HG03575 (cell line): Measurements from ENCODE around the gene RNF40.

Experiments used
- ATAC-seq: cut with Tn5 transposase; IDR thresholded peaks from one replicate; pipeline ENCODE4 v1.9.1; 2021; ENCODE audit not compliant: unreplicated experiment, insufficient number of reproducible peaks, low FRiP score; ENCODE audit errors: extremely low read depth

The RNF40 gene

DNA sequence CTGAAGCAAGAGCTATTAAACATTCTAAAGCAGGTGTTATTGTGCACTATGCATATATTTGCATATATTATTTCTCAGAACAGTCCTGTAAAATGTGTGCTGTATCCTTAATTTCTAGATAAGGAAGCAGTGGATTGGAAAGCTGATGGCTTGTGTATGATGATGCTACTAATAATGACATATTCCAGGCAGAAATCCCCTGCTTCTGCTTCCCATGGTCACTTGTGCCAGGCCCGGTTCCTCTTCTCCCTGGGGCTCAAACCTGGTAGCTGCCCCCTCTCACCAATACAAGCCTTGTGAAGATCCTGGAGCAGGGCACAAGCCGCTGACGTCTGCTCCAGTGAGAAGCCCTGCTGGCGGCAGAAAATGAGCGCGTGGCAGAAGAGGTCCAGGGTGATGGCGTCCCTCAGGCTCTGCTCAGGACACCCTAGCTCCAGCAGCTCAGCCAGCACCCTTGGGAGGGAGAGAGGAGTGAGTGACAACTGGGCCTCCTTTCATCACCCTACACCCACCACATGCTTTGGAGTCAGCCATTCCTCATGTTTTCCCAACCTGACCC lies 2.0 kb upstream of the RNF40 start:
- ATAC-seq: no peak

DNA sequence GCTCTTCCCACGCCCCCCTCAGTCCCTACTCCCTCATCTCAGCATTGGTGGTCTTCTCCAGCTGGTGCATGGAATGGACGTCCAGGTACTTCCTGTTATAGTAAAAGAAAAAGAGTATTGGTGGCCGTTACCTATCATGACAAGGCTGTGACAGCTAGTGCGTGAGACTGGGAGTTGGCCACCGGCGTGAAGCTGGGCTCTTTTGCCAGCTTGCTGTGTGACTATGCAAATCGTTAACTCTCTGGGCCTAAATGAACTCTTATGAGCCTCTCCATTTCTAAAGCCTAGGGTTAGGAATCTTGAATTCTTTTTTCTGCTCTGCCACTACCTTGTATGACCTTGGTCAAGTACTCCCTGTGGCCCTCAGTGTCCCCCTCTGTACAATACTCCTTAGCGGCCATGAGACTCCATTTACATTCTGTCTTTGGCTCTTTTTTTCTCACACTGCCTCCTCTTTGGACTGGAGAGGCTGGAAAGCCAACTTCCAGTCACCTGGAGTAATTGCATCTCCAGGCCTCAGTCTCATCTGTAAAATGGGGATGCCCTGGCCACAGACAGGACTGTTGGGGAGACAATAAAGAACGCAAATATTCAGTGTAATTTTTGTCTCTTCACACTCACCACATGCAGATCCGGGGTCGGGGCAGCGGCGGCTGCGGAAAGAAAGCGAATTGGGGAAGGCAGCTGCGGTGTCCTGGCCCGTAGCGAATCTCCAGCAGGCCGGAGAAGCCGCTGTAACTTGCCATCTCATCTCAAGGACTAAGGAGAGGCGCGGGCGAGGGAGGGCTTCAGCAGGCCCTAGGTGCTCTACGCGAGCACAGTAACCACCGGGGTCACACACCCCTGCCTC lies 1.3 kb upstream of the RNF40 start:
- ATAC-seq: no peak

DNA sequence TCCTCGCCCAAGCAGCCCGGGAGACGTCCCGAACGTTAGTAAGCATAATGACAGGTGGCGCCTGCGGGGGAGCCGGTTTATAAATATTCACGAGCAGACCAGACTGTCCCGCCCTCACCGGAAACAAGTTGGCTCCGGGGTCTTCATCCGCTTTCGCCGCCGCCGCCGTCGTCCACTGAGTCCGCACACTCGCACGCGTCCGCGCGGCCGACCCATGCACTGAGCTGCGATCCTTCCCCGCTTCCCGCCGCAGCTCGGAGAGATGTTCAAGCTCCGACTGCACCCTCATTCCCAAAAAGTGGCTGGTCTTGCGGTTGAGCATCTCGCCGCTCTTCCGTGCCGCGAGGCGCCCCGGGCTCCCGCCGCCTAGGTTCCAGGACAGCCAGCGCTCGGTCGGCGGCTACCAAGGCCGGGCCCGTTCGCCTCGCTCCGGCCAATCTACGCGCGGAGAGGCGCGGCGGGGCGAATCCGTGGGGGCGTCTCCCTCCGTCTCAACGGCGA lies 645 bp upstream of the RNF40 start:
- no peak for ATAC-seq

DNA sequence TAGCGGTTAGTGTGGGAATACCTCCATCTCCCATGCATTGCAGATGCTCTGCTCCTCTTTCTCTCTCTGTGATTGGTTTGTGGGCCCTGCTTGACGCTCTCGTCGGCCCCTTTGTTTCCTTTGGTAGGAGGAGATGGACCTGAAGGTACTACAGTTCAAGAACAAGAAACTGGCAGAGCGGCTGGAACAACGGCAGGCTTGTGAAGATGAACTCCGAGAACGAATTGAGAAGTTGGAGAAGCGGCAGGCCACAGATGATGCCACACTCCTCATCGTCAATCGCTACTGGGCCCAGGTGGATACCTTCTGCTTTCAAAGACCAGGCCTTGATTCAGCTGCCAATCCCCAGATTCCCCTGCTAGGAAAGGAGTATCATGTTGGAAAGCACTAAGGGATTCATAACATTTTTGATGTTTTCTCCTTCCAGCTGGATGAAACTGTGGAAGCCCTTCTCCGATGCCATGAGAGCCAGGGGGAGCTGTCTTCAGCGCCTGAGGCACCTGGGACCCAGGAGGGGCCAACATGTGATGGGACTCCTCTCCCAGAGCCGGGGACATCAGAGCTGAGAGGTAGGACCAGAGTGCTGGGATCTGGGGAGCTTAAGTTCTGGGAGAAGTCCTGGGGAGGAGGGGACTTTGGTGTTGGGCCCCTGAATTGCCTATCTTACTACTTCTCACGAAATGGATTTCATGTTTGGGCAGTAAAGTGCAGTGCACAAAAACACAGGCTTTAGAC lies 1.0 kb downstream of the RNF40 start:
- no peak for ATAC-seq

DNA sequence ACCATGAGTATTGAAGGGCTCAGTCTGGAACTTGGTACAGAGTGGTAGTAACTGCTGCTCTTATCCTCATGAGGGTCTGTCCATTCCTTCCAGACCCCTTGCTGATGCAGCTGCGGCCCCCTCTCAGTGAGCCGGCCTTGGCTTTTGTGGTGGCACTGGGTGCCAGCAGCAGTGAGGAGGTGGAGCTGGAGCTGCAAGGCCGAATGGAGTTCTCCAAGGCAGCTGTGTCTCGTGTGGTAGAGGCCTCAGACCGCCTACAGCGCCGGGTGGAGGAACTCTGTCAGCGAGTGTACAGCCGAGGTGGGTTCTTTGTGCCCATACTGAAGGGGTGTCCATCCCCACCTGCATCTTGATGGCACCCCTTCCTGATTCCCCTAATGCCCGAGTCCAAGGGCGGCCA lies 2.0 kb downstream of the RNF40 start:
- no peak for ATAC-seq

DNA sequence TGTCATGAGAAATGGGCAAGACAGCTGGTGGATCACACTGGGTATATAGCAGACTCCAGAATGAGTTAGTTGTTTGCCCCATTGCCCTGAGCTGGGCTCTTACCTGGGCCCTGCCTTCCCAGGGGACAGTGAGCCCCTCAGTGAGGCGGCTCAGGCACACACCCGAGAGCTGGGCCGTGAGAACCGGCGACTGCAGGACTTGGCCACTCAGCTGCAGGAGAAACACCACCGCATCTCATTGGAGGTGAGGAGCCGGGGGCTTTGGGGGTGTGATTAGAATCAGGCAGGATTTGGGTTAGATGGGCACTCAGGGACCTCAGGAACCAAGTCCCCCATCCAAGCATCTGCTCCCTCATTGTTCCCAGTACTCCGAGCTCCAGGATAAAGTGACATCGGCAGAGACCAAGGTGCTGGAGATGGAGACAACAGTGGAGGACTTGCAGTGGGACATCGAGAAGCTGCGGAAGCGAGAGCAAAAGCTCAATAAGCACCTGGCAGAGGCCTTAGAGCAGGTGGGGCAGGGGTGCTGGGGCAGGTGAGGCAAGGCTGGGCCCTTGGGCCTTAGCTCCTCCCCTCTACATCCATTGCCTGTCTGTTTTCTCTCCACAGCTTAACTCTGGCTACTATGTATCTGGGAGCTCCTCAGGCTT lies 2.8 kb downstream of the RNF40 start:
- no peak for ATAC-seq

DNA sequence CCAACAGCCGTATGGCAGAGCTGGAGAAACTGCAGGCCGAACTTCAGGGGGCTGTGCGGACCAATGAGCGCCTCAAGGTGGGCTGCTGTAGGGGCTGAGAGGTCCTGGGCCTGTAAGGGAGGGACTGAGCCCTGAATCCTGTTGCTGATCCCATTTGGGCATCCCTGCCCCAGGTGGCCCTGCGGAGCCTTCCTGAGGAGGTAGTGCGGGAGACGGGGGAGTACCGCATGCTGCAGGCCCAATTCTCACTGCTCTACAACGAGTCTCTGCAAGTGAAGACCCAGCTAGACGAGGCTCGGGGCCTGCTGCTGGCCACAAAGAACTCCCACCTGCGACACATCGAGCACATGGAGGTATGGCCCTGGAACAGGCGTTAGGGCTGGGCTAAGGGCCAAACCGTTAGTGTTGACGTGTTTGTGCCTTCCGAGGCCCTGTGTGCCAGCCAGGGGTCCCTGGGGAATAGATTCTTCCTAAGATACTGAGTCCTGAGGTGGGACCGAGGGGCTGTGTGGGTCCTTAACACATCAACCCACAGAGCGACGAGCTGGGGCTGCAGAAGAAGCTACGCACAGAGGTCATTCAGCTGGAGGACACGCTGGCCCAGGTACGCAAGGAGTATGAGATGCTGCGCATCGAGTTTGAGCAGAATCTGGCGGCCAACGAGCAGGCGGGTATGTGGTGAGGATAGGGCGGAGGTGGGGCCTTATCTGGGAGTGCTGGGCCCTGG lies 4.2 kb downstream of the RNF40 start:
- no peak for ATAC-seq

DNA sequence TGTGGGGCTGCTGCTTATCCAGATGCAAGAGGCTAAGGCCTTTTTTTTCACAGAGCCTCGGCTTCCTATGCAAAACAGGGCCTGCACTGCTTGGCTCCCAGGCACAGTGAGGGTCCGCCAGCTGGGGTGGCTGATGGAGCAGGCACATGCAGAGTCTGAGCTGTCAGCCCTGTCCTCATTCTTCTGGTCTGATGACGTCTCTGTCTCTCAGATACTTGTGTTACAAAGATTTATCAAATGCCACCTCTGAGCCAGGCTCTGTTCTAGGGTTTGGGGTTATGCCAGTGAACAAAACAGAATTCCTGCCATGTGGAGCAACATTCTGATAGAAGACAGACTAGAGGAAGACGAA lies 4.8 kb downstream of the RNF40 start:
- no peak for ATAC-seq

DNA sequence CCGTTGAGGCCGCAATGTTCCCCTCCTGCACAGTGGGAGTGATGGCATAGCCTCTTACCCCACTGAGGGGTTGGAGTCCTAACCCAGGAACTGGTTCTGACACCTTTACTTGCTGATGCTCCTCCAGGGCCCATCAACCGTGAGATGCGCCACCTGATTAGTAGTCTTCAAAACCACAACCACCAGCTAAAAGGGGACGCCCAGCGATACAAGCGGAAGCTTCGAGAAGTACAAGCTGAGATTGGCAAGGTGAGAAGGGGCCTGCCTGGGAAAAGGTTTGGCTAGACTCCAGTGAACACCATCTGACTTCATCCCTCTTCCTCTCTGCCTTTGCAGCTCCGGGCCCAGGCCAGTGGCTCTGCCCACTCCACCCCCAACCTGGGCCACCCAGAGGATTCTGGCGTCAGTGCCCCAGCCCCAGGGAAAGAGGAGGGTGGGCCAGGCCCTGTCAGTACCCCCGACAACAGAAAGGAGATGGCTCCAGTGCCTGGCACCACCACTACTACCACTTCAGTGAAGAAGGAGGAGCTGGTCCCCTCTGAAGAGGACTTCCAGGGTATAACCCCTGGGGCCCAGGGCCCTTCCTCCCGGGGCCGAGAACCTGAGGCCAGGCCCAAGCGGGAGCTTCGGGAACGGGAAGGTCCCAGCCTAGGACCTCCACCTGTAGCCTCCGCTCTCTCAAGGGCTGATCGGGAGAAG lies 5.8 kb downstream of the RNF40 start:
- ATAC-seq: no peak

DNA sequence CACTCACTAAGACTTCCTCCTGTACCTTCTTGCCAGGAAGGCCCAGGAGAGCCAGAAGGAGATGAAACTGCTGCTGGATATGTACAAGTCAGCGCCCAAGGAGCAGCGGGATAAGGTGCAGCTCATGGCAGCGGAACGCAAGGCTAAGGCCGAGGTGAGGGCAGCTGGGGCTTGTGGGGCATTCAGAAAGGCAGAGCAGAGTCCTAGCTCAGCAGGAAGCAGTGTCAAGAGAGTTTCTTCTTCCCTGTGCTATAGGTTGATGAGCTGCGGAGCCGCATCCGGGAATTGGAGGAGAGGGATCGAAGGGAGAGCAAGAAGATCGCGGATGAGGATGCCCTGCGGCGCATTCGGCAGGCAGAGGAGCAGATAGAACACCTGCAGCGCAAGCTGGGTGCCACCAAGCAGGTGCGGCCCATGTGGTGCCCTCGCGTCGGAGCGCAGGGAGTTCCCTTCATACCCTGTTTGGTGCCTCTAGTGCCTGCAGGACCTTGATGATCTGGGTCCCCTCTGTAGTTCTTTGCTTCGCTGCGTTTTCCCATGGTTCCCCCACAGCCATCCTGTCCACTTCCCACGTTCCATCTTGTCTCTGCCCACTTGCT lies 6.6 kb downstream of the RNF40 start:
- ATAC-seq: no peak

DNA sequence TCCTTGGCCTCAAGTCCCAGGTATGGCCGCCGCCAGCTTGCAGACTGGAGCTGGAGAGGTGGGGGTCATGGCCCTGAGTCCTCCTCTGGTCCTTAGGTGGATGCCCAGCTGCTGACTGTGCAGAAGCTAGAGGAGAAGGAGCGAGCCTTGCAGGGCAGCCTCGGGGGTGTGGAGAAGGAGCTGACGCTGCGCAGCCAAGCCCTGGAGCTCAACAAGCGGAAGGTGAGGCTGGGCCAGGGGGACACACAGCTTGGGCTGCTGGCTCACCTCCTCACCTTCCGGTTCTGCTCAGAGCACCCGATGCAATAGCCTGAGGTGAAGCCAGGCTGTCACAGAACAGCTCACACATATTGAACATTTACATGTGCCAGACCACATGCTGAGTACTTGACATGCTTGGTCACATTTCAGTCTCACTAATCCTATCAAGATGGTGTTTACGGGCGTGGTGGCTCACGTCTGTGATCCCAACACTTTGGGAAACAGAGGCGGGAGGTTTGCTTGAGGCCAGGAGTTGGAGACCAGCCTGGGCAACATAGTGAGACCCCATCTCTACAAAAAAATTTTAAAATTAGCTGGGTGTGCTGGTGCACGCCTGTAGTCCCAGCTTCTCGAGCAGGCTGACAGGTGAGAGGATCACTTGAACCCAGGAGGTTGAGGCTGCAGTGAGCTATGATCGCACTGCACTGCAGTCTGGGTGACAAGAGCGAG lies 7.4 kb downstream of the RNF40 start:
- no peak for ATAC-seq

DNA sequence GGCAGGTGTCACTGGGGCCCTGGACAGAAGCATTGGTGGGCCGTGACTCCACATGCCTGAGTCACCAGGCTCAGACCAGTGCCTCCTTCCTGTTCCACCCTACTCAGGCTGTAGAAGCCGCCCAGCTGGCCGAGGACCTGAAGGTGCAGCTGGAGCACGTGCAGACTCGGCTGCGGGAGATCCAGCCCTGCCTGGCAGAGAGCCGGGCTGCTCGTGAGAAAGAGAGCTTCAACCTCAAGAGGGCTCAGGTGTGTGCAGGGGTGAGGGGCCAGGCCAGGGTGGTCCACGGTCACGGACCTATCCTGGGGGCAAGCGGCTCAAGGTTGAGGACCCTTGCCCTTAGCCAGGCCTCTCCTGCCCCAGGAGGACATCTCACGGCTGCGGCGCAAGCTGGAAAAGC lies 9.6 kb downstream of the RNF40 start:
- ATAC-seq: no peak

DNA sequence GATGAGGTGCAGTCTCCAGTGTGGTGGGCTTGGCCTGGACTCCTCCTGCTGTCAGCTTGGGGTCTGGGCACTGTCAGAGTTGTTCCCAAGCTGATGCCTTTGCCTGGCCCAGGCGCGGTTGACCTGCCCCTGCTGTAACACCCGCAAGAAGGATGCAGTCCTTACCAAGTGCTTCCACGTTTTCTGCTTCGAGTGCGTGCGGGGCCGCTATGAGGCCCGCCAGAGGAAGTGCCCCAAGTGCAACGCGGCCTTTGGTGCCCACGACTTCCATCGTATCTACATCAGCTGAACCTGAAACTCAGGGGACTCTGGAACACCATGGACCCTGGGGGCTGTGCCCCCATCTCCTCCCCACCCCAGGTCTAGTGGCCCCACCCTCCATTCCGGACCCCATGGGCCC lies 11.7 kb downstream of the RNF40 start:
- no peak for ATAC-seq

DNA sequence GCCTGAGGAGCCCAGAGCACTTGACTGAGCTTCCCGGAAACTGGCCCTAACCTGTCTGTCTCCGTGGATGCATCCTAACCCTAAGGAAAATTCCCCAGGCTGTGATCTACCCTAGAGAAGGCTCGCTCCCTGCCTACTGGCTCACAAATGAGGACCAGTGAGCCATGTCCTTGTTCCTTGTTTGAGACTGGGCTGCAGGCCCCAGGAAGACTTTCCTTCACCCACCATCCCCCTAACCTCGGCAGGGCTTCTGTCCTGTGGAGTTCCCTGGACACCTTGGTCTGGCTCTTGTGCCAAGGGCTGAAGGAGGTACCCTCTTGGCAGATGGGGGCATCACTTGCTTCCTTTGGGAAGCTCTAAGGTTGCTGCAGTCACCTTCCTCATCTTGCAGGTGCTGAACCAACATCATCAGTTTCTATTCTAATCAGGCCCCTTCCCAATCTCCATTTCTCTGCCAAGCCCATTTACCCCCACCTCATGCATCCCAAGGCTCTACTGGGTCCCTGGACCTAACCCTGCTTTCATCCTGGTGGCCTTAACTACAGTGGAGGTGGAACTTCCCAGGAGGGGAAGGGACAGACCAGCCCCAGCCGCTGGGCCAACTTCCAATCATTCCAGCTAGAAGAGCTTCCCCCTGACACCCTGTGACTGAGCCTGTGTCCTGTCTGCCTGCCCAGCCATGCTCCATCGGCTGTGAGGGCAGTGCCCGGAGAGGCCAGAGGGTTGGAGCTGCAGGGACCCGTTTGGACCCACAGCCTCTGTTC lies 12.4 kb downstream of the RNF40 start:
- no peak for ATAC-seq

DNA sequence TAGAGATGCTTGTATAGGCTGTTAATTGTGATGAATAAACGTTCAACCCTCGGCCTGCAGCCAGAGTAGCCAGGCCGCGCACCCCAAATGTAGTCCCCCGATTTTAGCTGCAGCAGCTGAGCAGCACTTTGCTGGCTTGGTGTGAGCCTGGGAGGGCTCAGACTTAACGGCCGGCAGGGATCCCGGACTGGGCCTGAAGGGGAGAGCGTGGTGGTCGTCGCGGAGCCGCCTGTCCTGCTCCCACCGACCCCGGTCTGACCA lies 12.9 kb downstream of the RNF40 start:
- no peak for ATAC-seq

DNA sequence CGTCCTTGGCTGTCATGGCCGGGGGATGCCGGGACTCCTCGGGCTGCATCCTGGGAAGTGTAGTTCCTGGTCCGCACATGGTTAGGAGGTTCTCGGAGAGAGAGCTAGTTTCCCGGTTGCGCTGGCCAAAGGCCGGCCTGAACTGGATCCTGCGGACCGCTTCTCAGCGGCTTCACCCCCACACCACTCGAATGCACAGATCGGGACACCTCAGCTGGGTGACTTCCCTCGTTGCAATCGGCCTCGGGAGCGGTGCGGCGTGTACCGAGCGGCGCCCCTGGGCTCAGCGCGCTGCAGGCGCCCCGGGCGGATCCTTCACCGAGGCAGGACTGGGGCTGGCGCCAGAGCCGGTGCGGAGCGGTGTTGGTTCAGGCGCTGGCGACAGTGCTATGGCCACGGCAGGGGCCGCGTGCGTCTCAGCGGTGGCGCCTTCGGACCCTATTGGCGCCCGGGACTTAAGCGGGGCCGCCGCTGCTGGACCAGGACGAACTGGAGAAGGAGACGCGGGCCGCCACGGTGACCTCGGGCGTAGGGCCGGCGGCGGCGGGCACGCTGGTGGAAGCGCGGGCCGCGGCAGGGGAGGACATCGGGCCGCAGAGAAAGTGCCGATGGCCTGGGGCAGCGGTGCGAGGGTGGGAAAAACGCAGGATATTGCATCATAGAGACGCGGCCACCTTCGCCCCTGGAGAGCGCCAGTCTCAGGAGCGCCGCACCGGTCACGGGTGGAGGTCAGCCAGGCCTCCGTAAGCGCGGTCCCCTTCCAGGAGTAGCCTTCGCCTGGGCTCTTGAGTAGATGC lies 13.5 kb downstream of the RNF40 start:
- no peak for ATAC-seq
